ENCODE data around the gene FPGS.

GRCh38 chr9:127776924-127777289 lies 25.8 kb upstream of the FPGS start:
- TF ChIP-seq CTCF (IDR thresholded peaks at IDR 0.05) (no peak), EZH2phosphoT487 (IDR thresholded peaks at IDR 0.05) (no peak), EZH2 (IDR thresholded peaks at IDR 0.05) (no peak)
